IMR-90 (cell line): ENCODE results near the gene NCAM1. TPM values are rescaled to one million over a fixed set of nuclear protein-coding genes. Genes with fewer than 3 reads are reported as not detected.

Source experiments
- ATAC-seq: fragments of 200-7000 bp; cut with Tn5 transposase; 2 replicates; pipeline ENCODE4 v1.9.1; 2020; ENCODE audit warnings: low read depth, mild to moderate bottlenecking, moderate library complexity
- BruUV-seq: library from RNA; stranded (reverse); fragments of 400-500 nt; replicated peaks from 2 replicates; lab custom pipeline; 2021; lab: Mats Ljungman, UMichigan
- CTCF ChIA-PET: fragments of 300-600 bp; formaldehyde crosslinking; extraction: SDS; loops from one replicate; lab custom pipeline; 2021; ENCODE audit warnings: antibody characterized with exemption; lab: Yijun Ruan, JAX
- POLR2A ChIA-PET: fragments of 300-600 bp; sonication (Branson Sonifier 250); formaldehyde crosslinking; loops from one replicate; lab custom pipeline; 2022; ENCODE audit warnings: antibody characterized with exemption; ENCODE audit not compliant: unreplicated experiment; lab: Charles Lee
- DNase-seq: peaks from one replicate; pipeline ENCODE4 v3.0.0; 2013
- H2AFZ ChIP-seq: replicated peaks from 2 replicates; pipeline ENCODE3; 2013; ENCODE audit warnings: low read length, mild to moderate bottlenecking; ENCODE audit not compliant: poor library complexity
- H2AK5ac ChIP-seq: 2 replicates; pipeline ENCODE4 v1.6.1; 2013; ENCODE audit warnings: low read depth, low read length, inconsistent platforms
- H2AK9ac ChIP-seq: replicated peaks from 2 replicates; pipeline ENCODE3; 2013; ENCODE audit warnings: mild to moderate bottlenecking, low read depth, low read length, moderate library complexity; ENCODE audit not compliant: poor library complexity
- H2BK120ac ChIP-seq: 2 replicates; pipeline ENCODE4 v1.6.1; 2013; ENCODE audit warnings: low read depth, low read length, inconsistent platforms
- H2BK15ac ChIP-seq: 3 replicates; pipeline ENCODE4 v1.6.1; 2013; ENCODE audit warnings: low read depth, low read length, inconsistent platforms
- H2BK20ac ChIP-seq: 2 replicates; pipeline ENCODE4 v1.6.1; 2013; ENCODE audit warnings: low read depth, mild to moderate bottlenecking, inconsistent platforms, low read length, moderate library complexity
- H2BK5ac ChIP-seq: 2 replicates; pipeline ENCODE4 v1.6.1; 2013; ENCODE audit warnings: mild to moderate bottlenecking, low read depth, low read length, inconsistent platforms; ENCODE audit not compliant: poor library complexity, severe bottlenecking
- H3K14ac ChIP-seq: replicated peaks from 2 replicates; pipeline ENCODE4 v1.6.1; 2013; ENCODE audit warnings: low read depth, low read length, inconsistent platforms
- H3K18ac ChIP-seq: 2 replicates; pipeline ENCODE4 v1.6.1; 2013; ENCODE audit warnings: low read depth, low read length, control low read depth
- H3K23ac ChIP-seq: 2 replicates; pipeline ENCODE4 v1.6.1; 2013; ENCODE audit warnings: low read depth, low read length, inconsistent platforms
- H3K27ac ChIP-seq: 2 replicates; pipeline ENCODE4 v1.5.1; 2013; ENCODE audit warnings: mild to moderate bottlenecking, control low read depth, low read length; ENCODE audit not compliant: insufficient read depth
- H3K27me3 ChIP-seq: 2 replicates; pipeline ENCODE4 v1.6.1; 2013; ENCODE audit warnings: low read length; ENCODE audit not compliant: control insufficient read depth, insufficient read depth
- H3K36me3 ChIP-seq: 2 replicates; pipeline ENCODE4 v1.6.1; 2013; ENCODE audit warnings: low read length, mixed read lengths; ENCODE audit not compliant: control insufficient read depth, insufficient read depth
- H3K4ac ChIP-seq: 2 replicates; pipeline ENCODE4 v1.6.1; 2013; ENCODE audit warnings: low read depth, low read length, inconsistent platforms
- H3K4me1 ChIP-seq: 2 replicates; pipeline ENCODE4 v1.6.1; 2013; ENCODE audit warnings: low read length, mixed read lengths; ENCODE audit not compliant: control insufficient read depth, insufficient read depth
- H3K4me2 ChIP-seq: 2 replicates; pipeline ENCODE4 v1.6.1; 2013; ENCODE audit warnings: low read depth, mild to moderate bottlenecking, control low read depth, low read length, moderate library complexity
- H3K4me3 ChIP-seq: 2 replicates; pipeline ENCODE4 v1.5.1; 2013; ENCODE audit warnings: low read depth, mild to moderate bottlenecking, control low read depth, low read length, moderate library complexity; ENCODE audit not compliant: insufficient read depth
- H3K56ac ChIP-seq: 2 replicates; pipeline ENCODE4 v1.6.1; 2013; ENCODE audit warnings: low read length, inconsistent platforms; ENCODE audit not compliant: insufficient read depth; ENCODE audit errors: extremely low read depth
- H3K79me1 ChIP-seq, 2 experiments: 2 replicates each; pipeline ENCODE4 v1.6.1; 2013; ENCODE audit warnings: low read length in 2 of 2, inconsistent platforms in 1 of 2, low read depth in 1 of 2
- H3K9ac ChIP-seq: 2 replicates; pipeline ENCODE4 v1.6.1; 2013; ENCODE audit warnings: low read depth, low read length, control low read depth
- H3K9me1 ChIP-seq: 2 replicates; pipeline ENCODE4 v1.6.1; 2013; ENCODE audit warnings: low read length, inconsistent platforms; ENCODE audit not compliant: insufficient read depth
- H3K9me3 ChIP-seq: 2 replicates; pipeline ENCODE4 v1.6.1; 2013; ENCODE audit warnings: low read length; ENCODE audit not compliant: control insufficient read depth, insufficient read depth
- H4K20me1 ChIP-seq: 2 replicates; pipeline ENCODE4 v1.6.1; 2013; ENCODE audit warnings: low read length, inconsistent platforms; ENCODE audit not compliant: insufficient read depth
- H4K5ac ChIP-seq: 2 replicates; pipeline ENCODE4 v1.6.1; 2013; ENCODE audit warnings: mild to moderate bottlenecking, low read depth, low read length, control low read depth
- H4K8ac ChIP-seq, 2 experiments: 2 replicates each; pipeline ENCODE4 v1.6.1; 2013; ENCODE audit warnings: low read depth in 2 of 2, low read length in 2 of 2, control low read depth in 1 of 2, inconsistent platforms in 1 of 2
- H4K91ac ChIP-seq: 2 replicates; pipeline ENCODE4 v1.6.1; 2013; ENCODE audit warnings: low read depth, low read length, inconsistent platforms; ENCODE audit not compliant: insufficient read depth
- BHLHE40 ChIP-seq: fragments of 150-350 bp; IDR thresholded peaks from 2 replicates; pipeline ENCODE4 v1.6.1; 2016; ENCODE audit warnings: mild to moderate bottlenecking, low read depth, low read length
- CEBPB ChIP-seq: IDR thresholded peaks from 2 replicates; pipeline ENCODE4 v1.6.1; 2012; ENCODE audit warnings: low read depth, low read length, improper control_type of control experiment
- CHD1 ChIP-seq: IDR thresholded peaks from 2 replicates; pipeline ENCODE4 v1.6.1; 2012; ENCODE audit warnings: low read depth, low read length, improper control_type of control experiment
- FOS ChIP-seq: fragments of 150-350 bp; IDR thresholded peaks from 2 replicates; pipeline ENCODE4 v1.6.1; 2016; ENCODE audit warnings: low read depth, low read length
- MAFK ChIP-seq: IDR thresholded peaks from 2 replicates; pipeline ENCODE4 v1.6.1; 2012; ENCODE audit warnings: low read depth, low read length, improper control_type of control experiment
- NFE2L2 ChIP-seq: fragments of 150-350 bp; IDR thresholded peaks from 2 replicates; pipeline ENCODE4 v1.6.1; 2016; ENCODE audit warnings: low read depth, mild to moderate bottlenecking, low read length
- POLR2A ChIP-seq: IDR thresholded peaks from 2 replicates; pipeline ENCODE4 v1.6.1; 2012; ENCODE audit warnings: mild to moderate bottlenecking, low read depth, low read length
- RAD21 ChIP-seq: IDR thresholded peaks from 2 replicates; pipeline ENCODE4 v1.6.1; 2012; ENCODE audit warnings: low read length, improper control_type of control experiment
- RCOR1 ChIP-seq: IDR thresholded peaks from 2 replicates; pipeline ENCODE4 v1.6.1; 2012; ENCODE audit warnings: mild to moderate bottlenecking, low read length, improper control_type of control experiment; ENCODE audit not compliant: insufficient replicate concordance
- SMC3 ChIP-seq: fragments of 150-350 bp; IDR thresholded peaks from 2 replicates; pipeline ENCODE4 v1.6.1; 2016; ENCODE audit warnings: low read depth, mild to moderate bottlenecking, antibody characterized with exemption, low read length, moderate library complexity
- USF2 ChIP-seq: fragments of 150-350 bp; IDR thresholded peaks from 2 replicates; pipeline ENCODE4 v1.6.1; 2017; ENCODE audit warnings: mild to moderate bottlenecking, antibody characterized with exemption, low read length, low read depth
- WGBS, 2 experiments: methylation state at CpG; one replicate each; pipeline versions ENCODE4 v1.1.5 to v1.1.7; 2013; ENCODE audit warnings: missing lambda C conversion rate in 2 of 2; ENCODE audit not compliant: insufficient read length in 1 of 2; ENCODE audit errors: extremely low coverage in 2 of 2; 5-methylcytosine and 5-hydroxymethylcytosine counted together
- dilution Hi-C: fragments of 300-500 bp; cut with HindIII; formaldehyde crosslinking; loops from one replicate; pipeline ENCODE4 v1.14.3; 2018; ENCODE audit warnings: low sequenced_read_pairs; ENCODE audit not compliant: unreplicated experiment
- in situ Hi-C: fragments of 300-500 bp; cut with MboI; formaldehyde crosslinking; loops from 3 replicates; pipeline ENCODE4 v1.14.3; 2019; ENCODE audit warnings: low sequenced_read_pairs, inconsistent platforms, mixed read lengths
- intact Hi-C: fragments of 100-400 bp; cut with micrococcal nuclease; formaldehyde crosslinking; loops from 2 replicates; pipeline ENCODE4 v1.10.0; 2022
- polyA plus RNA-seq, 3 experiments: library from polyadenylated mRNA; depleted of rRNA; stranded (reverse); fragments of >200 nt; gene quantifications; 2 replicates each; pipeline ENCODE4 v1.2.3, GENCODE V29; 2012; ENCODE audit warnings: low replicate concordance in 1 of 3
- total RNA-seq: library from RNA; depleted of rRNA; stranded (reverse); fragments of >200 nt; gene quantifications from 2 replicates; pipeline ENCODE4 v1.2.3, GENCODE V29; 2012
- TF ChIP-seq, protein P1 (sequence below): fragments of 150-350 bp; IDR thresholded peaks from 2 replicates; pipeline ENCODE4 v1.6.1; 2016; ENCODE audit warnings: low read depth, mild to moderate bottlenecking, low read length, moderate library complexity, borderline replicate concordance

NCAM1 gene
- total and polyA plus RNA-seq, 2 of the 4 experiments (the other 2 are of a cell fraction): 0.09 to 0.18 TPM

DNA sequence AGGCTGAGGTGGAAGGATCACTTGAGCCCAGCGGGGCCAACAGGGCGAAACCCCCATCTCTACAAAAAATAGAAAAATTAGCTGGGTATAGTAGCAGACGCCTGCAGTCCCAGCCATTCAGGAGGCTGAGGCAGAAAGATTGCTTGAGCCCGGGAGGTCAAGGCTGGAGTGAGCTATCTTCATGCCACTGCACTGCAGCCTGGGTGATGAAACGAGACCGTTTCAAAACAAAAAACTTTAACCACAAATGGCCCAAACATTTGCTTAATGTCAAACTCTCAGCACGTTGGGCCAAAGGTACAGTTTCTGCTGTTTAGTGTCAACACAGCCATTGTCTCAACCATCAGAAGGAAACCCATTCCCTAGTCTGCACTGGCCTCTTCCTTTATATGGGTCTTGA lies 284.0 kb downstream of the NCAM1 start:
- dilution Hi-C loops (no loop called here), intact Hi-C loops (no loop called here), in situ Hi-C loops (no loop called here)
- H3K79me1 ChIP-seq: no peaks in the 10 kb centered on the region
- CTCF ChIA-PET: no interaction called here
- no peaks in the 10 kb centered on the region for H3K9me3 ChIP-seq
- H3K23ac ChIP-seq: no peak overlapping the region
- no peak overlapping the region for H3K14ac ChIP-seq
- H3K56ac ChIP-seq: no peak overlapping the region
- POLR2A ChIA-PET: no interaction called here
- no peak overlapping the region for H3K9ac ChIP-seq
- H3K4me3 ChIP-seq: no peak overlapping the region
- no peaks in the 10 kb centered on the region for H4K20me1 ChIP-seq
- H3K4ac ChIP-seq: no peak overlapping the region
- no peaks in the 10 kb centered on the region for H3K36me3 ChIP-seq
- no peak overlapping the region for H3K18ac ChIP-seq
- no TSS peak for BruUV-seq
- no peak overlapping the region for H4K5ac ChIP-seq
- H3K4me1 ChIP-seq: peaks cover 5% of the 10 kb centered on the region; the same call in 1 of the 2 replicates
- no peak overlapping the region for H2BK15ac ChIP-seq
- H3K27ac ChIP-seq: no peak overlapping the region
- H2BK5ac ChIP-seq: no peak overlapping the region
- TF ChIP-seq, protein P1, sequence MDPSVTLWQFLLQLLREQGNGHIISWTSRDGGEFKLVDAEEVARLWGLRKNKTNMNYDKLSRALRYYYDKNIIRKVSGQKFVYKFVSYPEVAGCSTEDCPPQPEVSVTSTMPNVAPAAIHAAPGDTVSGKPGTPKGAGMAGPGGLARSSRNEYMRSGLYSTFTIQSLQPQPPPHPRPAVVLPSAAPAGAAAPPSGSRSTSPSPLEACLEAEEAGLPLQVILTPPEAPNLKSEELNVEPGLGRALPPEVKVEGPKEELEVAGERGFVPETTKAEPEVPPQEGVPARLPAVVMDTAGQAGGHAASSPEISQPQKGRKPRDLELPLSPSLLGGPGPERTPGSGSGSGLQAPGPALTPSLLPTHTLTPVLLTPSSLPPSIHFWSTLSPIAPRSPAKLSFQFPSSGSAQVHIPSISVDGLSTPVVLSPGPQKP: no peak
- TF ChIP-seq RAD21 (no peak), POLR2A (no peak), NFE2L2 (no peak), MAFK (no peak), CEBPB (no peak), FOS (no peak), CHD1 (no peak), BHLHE40 (no peak), USF2 (no peak), RCOR1 (no peak), SMC3 (no peak)
- H4K91ac ChIP-seq: no peak overlapping the region
- ATAC-seq: no peak
- H3K9me1 ChIP-seq: peaks cover 4% of the 10 kb centered on the region; the same call in 1 of the 2 replicates
- H2AK9ac ChIP-seq: no peak overlapping the region
- H2BK120ac ChIP-seq: no peak overlapping the region
- H2BK20ac ChIP-seq: no peak overlapping the region
- no peak overlapping the region for H2AK5ac ChIP-seq
- WGBS, 2 experiments: 80% methylated on average over 1 of the region's 7 CpGs; no CpG with 5 or more reads in 1 of the 2 experiments
- H4K8ac ChIP-seq: no peak overlapping the region
- H2AFZ ChIP-seq: no peak overlapping the region
- no peaks in the 10 kb centered on the region for H3K27me3 ChIP-seq
- no peak overlapping the region for H3K4me2 ChIP-seq
- DNase-seq: no peak
